IPS-20b (cell line): ENCODE results near the gene INAVA.
"Not testable (repeated sequence)": the region's sequence is repeated elsewhere in the genome, so short reads cannot be mapped to it uniquely, and the experiment has no call there.

ENCODE experiments used
- H3K27ac ChIP-seq: one replicate; pipeline ENCODE4 v1.5.1; 2013; ENCODE audit warnings: low read length
- H3K27me3 ChIP-seq: 2 replicates; pipeline ENCODE4 v1.6.1; 2013; ENCODE audit warnings: mild to moderate bottlenecking, low read length, inconsistent platforms; ENCODE audit not compliant: insufficient read depth
- H3K36me3 ChIP-seq: 2 replicates; pipeline ENCODE4 v1.6.1; 2013; ENCODE audit warnings: low read depth, mild to moderate bottlenecking, inconsistent platforms, low read length, moderate library complexity; ENCODE audit not compliant: insufficient read depth
- H3K4me1 ChIP-seq: 2 replicates; pipeline ENCODE4 v1.6.1; 2013; ENCODE audit warnings: mild to moderate bottlenecking, control low read depth, inconsistent platforms, low read length, moderate library complexity; ENCODE audit not compliant: insufficient read depth
- H3K4me3 ChIP-seq: 2 replicates; pipeline ENCODE4 v1.5.1; 2013; ENCODE audit warnings: mild to moderate bottlenecking, low read length, inconsistent platforms
- H3K9ac ChIP-seq: 2 replicates; pipeline ENCODE4 v1.6.1; 2013; ENCODE audit warnings: low read depth, mild to moderate bottlenecking, inconsistent platforms, low read length, moderate library complexity
- H3K9me3 ChIP-seq: 2 replicates; pipeline ENCODE4 v1.6.1; 2013; ENCODE audit warnings: mild to moderate bottlenecking, low read depth, low read length, inconsistent platforms; ENCODE audit not compliant: insufficient read depth

The INAVA gene

DNA sequence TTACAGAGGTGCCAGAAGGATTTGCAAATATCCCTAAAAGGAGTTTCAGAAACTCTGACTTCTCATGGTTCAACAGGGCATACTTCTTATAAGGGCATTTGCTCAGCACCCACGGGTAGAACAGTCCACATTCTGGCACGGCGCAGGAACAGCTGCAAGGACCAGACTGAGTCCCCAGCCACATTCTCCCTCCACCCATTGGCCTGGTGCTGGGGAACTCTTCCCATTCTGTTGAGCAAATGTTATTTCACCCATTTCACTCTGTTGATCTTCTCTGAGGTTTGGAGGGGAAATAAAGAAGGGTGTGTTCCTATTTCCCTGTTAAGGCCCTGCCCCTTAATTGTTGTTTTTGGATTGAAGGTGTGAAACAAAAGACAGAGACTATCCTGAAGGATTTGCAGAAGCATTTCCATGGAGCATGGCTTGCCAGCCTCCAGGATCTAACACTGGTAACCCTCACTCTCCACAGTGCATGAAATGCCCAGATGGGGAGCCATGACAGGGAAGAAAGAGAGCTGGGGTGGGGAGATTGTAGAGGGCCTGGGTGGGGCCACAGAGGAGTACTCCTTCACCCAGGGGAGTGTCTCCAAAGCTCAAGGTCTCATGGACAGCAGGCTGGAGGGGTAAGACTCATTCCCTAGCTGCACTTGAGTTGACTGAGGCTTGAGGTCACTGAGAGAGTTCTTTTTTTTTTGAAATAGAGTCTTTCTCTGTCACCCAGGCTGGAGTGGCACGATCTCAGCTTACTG is 35.0 kb downstream of the INAVA start:
- H3K9ac ChIP-seq, result no peak overlapping the region
- H3K9me3 ChIP-seq, result no peaks in the 10 kb centered on the region
- H3K27ac ChIP-seq, result no peak overlapping the region
- H3K4me3 ChIP-seq, result no peak overlapping the region
- H3K27me3 ChIP-seq, result no peaks in the 10 kb centered on the region
- H3K36me3 ChIP-seq, result no peaks in the 10 kb centered on the region
- H3K4me1 ChIP-seq, result no peaks in the 10 kb centered on the region

DNA sequence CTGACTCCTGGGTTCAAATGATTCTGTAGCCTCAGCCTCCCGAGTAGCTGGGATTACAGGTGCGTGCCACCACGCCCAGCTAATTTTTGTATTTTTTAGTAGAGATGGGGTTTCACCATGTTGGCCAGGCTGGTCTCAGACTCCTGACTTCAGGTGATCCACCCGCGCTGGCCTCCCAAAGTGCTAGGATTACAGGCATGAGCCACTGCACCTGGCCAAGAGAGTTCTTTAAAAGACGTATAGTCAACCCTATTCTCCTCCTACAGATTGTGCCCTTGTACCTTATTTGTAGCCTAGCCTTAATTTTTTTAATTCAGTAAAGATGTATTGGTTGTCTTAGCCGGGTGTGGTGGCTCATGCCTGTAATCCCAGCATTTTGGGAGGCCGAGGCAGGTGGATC is 35.6 kb downstream of the INAVA start:
- H3K27me3 ChIP-seq, H3K27ac ChIP-seq, H3K36me3 ChIP-seq, H3K4me1 ChIP-seq, H3K4me3 ChIP-seq, H3K9ac ChIP-seq, H3K9me3 ChIP-seq: not testable (repeated sequence)

DNA sequence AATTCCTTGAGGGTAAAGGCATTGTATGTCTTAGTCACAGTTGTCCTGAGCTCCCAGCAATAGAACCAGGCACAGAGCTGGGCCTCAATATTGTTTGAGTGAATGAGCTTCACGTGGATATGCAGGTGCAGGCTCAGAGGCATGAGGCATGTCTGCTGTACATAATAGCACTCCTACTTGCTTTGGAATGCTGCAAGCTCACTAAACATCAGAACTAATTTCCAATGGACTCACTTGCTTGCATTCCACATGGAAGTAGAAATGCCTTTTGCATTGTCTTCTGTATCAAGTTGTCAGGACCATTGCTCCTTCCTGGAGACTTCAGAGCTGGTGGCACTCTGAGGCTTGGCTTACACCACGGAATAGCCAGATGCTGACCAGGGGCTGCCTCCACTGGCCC is 37.1 kb downstream of the INAVA start:
- no peaks in the 10 kb centered on the region for H3K27me3 ChIP-seq
- no peaks in the 10 kb centered on the region for H3K9me3 ChIP-seq
- no peak overlapping the region for H3K9ac ChIP-seq
- H3K36me3 ChIP-seq, result no peaks in the 10 kb centered on the region
- no peak overlapping the region for H3K27ac ChIP-seq
- no peak overlapping the region for H3K4me3 ChIP-seq
- no peaks in the 10 kb centered on the region for H3K4me1 ChIP-seq

GRCh38 chr1:200934676-200935245 is 40.1 kb downstream of the INAVA start:
- Histone ChIP-seq H3K4me1 (no peaks in the 10 kb centered on the region), H3K36me3 (no peaks in the 10 kb centered on the region), H3K27ac (no peak overlapping the region), H3K9ac (no peak overlapping the region), H3K9me3 (no peaks in the 10 kb centered on the region), H3K27me3 (no peaks in the 10 kb centered on the region), H3K4me3 (no peak overlapping the region)

- not testable (repeated sequence) for H3K9me3 ChIP-seq, H3K36me3 ChIP-seq, H3K4me3 ChIP-seq, H3K9ac ChIP-seq, H3K27ac ChIP-seq, H3K4me1 ChIP-seq, H3K27me3 ChIP-seq
Measured at GRCh38 chr1:200935286-200935962, 40.7 kb downstream of the INAVA start.

GRCh38 chr1:200938955-200939354 is 44.3 kb downstream of the INAVA start:
- H3K27me3 ChIP-seq, result no peaks in the 10 kb centered on the region
- no peak overlapping the region for H3K9ac ChIP-seq
- H3K36me3 ChIP-seq, result no peaks in the 10 kb centered on the region
- no peak overlapping the region for H3K4me3 ChIP-seq
- H3K4me1 ChIP-seq, result no peaks in the 10 kb centered on the region
- H3K27ac ChIP-seq, result no peak overlapping the region
- H3K9me3 ChIP-seq, result no peaks in the 10 kb centered on the region; the same call in 1 of the 2 replicates

GRCh38 chr1:200945111-200945510 is 50.4 kb downstream of the INAVA start:
- Histone ChIP-seq H3K9me3 (peaks cover 13% of the 10 kb centered on the region), H3K4me3 (no peak overlapping the region), H3K9ac (no peak overlapping the region), H3K27me3 (no peaks in the 10 kb centered on the region), H3K36me3 (no peaks in the 10 kb centered on the region), H3K4me1 (no peaks in the 10 kb centered on the region), H3K27ac (no peak overlapping the region)

DNA sequence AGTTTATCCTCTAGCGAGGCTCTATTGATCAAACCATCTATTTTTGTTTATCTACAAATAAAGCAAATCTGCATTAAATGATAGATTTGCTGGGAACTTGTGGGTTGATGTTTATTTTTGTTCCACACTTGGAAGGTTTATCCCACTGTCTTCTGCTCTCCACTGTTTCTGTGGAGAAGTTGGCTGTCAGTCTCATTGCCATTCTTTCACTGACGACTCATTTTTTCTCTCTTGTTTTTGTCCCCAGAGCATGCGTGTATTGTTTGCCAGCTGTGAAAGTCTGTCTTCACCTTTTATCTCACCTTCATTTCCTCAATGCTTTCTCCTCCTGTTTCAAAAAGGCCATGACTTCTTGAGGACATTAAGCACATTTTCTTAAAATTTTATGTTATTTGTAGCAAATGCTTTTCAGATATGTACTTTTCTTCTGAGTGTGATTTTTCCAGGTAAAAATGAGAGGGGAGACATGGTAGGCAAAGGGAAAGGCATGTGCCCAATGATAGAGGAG is 52.4 kb downstream of the INAVA start:
- no peak overlapping the region for H3K9ac ChIP-seq
- H3K27ac ChIP-seq, result no peak overlapping the region
- no peak overlapping the region for H3K4me3 ChIP-seq
- no peaks in the 10 kb centered on the region for H3K4me1 ChIP-seq
- H3K9me3 ChIP-seq, result peaks cover 13% of the 10 kb centered on the region
- H3K36me3 ChIP-seq, result no peaks in the 10 kb centered on the region
- H3K27me3 ChIP-seq, result no peaks in the 10 kb centered on the region

- H3K27ac ChIP-seq, result no peak overlapping the region
- H3K36me3 ChIP-seq, result no peaks in the 10 kb centered on the region
- no peaks in the 10 kb centered on the region for H3K27me3 ChIP-seq
- no peak overlapping the region for H3K4me3 ChIP-seq
- H3K9me3 ChIP-seq, result peaks cover 13% of the 10 kb centered on the region
- H3K9ac ChIP-seq, result no peak overlapping the region
- no peaks in the 10 kb centered on the region for H3K4me1 ChIP-seq
Measured at GRCh38 chr1:200949626-200950025, 54.9 kb downstream of the INAVA start.

GRCh38 chr1:200951016-200951415 is 56.3 kb downstream of the INAVA start:
- no peaks in the 10 kb centered on the region for H3K36me3 ChIP-seq
- H3K27ac ChIP-seq, result no peak overlapping the region
- no peak overlapping the region for H3K9ac ChIP-seq
- H3K4me1 ChIP-seq, result no peaks in the 10 kb centered on the region
- H3K27me3 ChIP-seq, result no peaks in the 10 kb centered on the region
- no peak overlapping the region for H3K4me3 ChIP-seq
- peaks cover 13% of the 10 kb centered on the region for H3K9me3 ChIP-seq

DNA sequence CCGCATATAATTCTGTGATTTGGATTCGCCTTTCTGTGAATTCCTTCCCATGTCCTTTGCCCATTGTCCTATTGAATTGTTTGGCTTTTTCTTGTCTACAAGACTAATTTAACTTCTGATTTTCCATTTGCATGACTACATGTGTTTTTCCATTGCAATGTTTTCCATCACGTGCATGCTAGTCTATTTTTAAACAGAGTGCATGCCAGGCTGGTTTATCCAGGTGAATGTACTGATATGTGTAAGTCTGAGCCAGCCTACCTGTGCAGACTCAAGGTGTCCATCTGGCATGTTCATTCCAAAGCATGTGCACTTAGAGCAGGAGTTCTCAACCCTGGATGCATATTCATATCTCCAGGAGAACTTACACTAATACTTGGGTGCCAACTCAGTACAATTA is 59.7 kb downstream of the INAVA start:
- Histone ChIP-seq H3K27me3 (no peaks in the 10 kb centered on the region), H3K36me3 (no peaks in the 10 kb centered on the region), H3K9ac (no peak overlapping the region), H3K27ac (no peak overlapping the region), H3K4me1 (no peaks in the 10 kb centered on the region), H3K9me3 (no peaks in the 10 kb centered on the region), H3K4me3 (no peak overlapping the region)

- Histone ChIP-seq H3K9ac (no peak overlapping the region), H3K27ac (no peak overlapping the region), H3K4me1 (no peaks in the 10 kb centered on the region), H3K36me3 (no peaks in the 10 kb centered on the region), H3K9me3 (no peaks in the 10 kb centered on the region), H3K27me3 (no peaks in the 10 kb centered on the region), H3K4me3 (no peak overlapping the region)
Measured at GRCh38 chr1:200958597-200958996, 63.9 kb downstream of the INAVA start.
